ENCODE data around the gene MED13. TPM values are rescaled to one million over a fixed set of nuclear protein-coding genes. Genes with fewer than 3 reads are reported as not detected.

Gene MED13
- polyA plus RNA-seq, 1 of the 3 experiments (the other 2 are of a cell fraction): 6.3 TPM

DNA sequence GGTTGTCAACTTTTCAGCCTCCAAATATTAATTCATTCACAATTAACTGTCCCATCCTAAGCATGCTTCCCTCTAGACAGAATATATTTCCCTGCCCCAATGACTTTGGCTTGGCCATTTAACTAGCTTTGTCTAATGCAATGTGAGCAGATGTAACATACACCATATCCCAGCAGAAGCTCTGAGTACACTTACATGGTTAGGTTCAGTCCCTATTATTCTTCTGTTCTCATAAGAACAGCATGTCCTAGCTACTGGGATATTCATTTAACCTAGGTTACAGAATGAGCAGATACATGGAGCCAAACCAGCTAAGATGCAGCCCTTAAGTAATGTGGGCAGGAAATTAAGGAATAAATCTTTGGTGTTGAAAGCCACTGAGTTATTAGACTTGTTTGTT, 31.8 kb downstream of the MED13 start:
- H3K27ac ChIP-seq (ENCODE audit: low read depth in 2 of 2, low read length in 1 of 2): no peak overlapping the region

More for the DNA sequence above, 31.8 kb downstream of the MED13 start:
- ChIA-PET POLR2A (no interaction called here), CTCF (interaction anchor here (3.0 kb wide), 1 partner anchor 11 kb away, joined by 9 read pairs; no protein-coding TSS in a partner anchor)
- Histone ChIP-seq H3K4me1 (ENCODE audit: control insufficient read depth in 1 of 2, insufficient read depth in 2 of 2, low read depth in 1 of 2, low read length in 1 of 2) (no peaks in the 10 kb centered on the region; a peak in 1 of 4 replicates), H2AFZ (ENCODE audit: low read depth) (no peak overlapping the region), H3K4me3 (ENCODE audit: low read depth in 2 of 2, low read length in 1 of 2) (no peak overlapping the region), H3F3A (replicated peaks; ENCODE audit: insufficient read depth) (peaks cover 4% of the 10 kb centered on the region), H3K9ac (no peak overlapping the region), H3K36me3 (replicated peaks in 1 of 2; ENCODE audit: control insufficient read depth in 1 of 2, insufficient read depth in 2 of 2, low read length in 1 of 2) (peaks cover 53 to 77% of the 10 kb centered on the region in 2 experiments), H3K79me2 (ENCODE audit: insufficient read depth) (peaks cover 78% of the 10 kb centered on the region), H4K20me1 (ENCODE audit: insufficient read depth) (peaks cover 12% of the 10 kb centered on the region; the same call in 1 of the 2 replicates), H3K9me2 (no peaks in the 10 kb centered on the region), H3K4me2 (no peak overlapping the region), H3K27me3 (ENCODE audit: insufficient read depth) (no peaks in the 10 kb centered on the region), H3K9me3 (no peaks in the 10 kb centered on the region)
- no peak for TF ChIP-seq RAD21 (IDR thresholded peaks at IDR 0.05; ENCODE audit: low read length)
- no peak for TF ChIP-seq TCF12 (IDR thresholded peaks at IDR 0.05)
- TF ChIP-seq, protein P1, sequence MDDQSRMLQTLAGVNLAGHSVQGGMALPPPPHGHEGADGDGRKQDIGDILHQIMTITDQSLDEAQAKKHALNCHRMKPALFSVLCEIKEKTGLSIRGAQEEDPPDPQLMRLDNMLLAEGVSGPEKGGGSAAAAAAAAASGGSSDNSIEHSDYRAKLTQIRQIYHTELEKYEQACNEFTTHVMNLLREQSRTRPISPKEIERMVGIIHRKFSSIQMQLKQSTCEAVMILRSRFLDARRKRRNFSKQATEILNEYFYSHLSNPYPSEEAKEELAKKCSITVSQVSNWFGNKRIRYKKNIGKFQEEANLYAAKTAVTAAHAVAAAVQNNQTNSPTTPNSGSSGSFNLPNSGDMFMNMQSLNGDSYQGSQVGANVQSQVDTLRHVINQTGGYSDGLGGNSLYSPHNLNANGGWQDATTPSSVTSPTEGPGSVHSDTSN (IDR thresholded peaks at IDR 0.05): no peak
- TF ChIP-seq, protein P2, sequence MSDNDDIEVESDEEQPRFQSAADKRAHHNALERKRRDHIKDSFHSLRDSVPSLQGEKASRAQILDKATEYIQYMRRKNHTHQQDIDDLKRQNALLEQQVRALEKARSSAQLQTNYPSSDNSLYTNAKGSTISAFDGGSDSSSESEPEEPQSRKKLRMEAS (IDR thresholded peaks at IDR 0.05; ENCODE audit: low read depth): no peak
- no peak for TF ChIP-seq NRF1 (IDR thresholded peaks at IDR 0.05; ENCODE audit: low read depth, low read length)
- no peak for TF ChIP-seq FOXM1 (IDR thresholded peaks at IDR 0.05; ENCODE audit: low read depth)
- TF ChIP-seq SIN3A (IDR thresholded peaks at IDR 0.05; ENCODE audit: borderline replicate concordance, low read depth, low read length): no peak
- no peak for TF ChIP-seq CHD2 (IDR thresholded peaks at IDR 0.05; ENCODE audit: low read length, partially characterized antibody)
- no peak for TF ChIP-seq JUND (IDR thresholded peaks at IDR 0.05)
- TF ChIP-seq MXI1 (IDR thresholded peaks at IDR 0.05; ENCODE audit: low read depth, low read length): no peak
- TF ChIP-seq, protein P3, sequence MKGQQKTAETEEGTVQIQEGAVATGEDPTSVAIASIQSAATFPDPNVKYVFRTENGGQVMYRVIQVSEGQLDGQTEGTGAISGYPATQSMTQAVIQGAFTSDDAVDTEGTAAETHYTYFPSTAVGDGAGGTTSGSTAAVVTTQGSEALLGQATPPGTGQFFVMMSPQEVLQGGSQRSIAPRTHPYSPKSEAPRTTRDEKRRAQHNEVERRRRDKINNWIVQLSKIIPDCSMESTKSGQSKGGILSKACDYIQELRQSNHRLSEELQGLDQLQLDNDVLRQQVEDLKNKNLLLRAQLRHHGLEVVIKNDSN (IDR thresholded peaks at IDR 0.05; ENCODE audit: borderline replicate concordance, low read depth): no peak
- no peak for TF ChIP-seq EP300 (IDR thresholded peaks at IDR 0.05; ENCODE audit: borderline replicate concordance in 1 of 2, low read depth in 1 of 2, low read length in 1 of 2)
- TF ChIP-seq TAF1 (IDR thresholded peaks at IDR 0.05; ENCODE audit: borderline replicate concordance, low read depth, low read length): no peak
- TF ChIP-seq, protein P4, sequence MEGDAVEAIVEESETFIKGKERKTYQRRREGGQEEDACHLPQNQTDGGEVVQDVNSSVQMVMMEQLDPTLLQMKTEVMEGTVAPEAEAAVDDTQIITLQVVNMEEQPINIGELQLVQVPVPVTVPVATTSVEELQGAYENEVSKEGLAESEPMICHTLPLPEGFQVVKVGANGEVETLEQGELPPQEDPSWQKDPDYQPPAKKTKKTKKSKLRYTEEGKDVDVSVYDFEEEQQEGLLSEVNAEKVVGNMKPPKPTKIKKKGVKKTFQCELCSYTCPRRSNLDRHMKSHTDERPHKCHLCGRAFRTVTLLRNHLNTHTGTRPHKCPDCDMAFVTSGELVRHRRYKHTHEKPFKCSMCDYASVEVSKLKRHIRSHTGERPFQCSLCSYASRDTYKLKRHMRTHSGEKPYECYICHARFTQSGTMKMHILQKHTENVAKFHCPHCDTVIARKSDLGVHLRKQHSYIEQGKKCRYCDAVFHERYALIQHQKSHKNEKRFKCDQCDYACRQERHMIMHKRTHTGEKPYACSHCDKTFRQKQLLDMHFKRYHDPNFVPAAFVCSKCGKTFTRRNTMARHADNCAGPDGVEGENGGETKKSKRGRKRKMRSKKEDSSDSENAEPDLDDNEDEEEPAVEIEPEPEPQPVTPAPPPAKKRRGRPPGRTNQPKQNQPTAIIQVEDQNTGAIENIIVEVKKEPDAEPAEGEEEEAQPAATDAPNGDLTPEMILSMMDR (IDR thresholded peaks at IDR 0.05): no peak
- TF ChIP-seq, protein P5, sequence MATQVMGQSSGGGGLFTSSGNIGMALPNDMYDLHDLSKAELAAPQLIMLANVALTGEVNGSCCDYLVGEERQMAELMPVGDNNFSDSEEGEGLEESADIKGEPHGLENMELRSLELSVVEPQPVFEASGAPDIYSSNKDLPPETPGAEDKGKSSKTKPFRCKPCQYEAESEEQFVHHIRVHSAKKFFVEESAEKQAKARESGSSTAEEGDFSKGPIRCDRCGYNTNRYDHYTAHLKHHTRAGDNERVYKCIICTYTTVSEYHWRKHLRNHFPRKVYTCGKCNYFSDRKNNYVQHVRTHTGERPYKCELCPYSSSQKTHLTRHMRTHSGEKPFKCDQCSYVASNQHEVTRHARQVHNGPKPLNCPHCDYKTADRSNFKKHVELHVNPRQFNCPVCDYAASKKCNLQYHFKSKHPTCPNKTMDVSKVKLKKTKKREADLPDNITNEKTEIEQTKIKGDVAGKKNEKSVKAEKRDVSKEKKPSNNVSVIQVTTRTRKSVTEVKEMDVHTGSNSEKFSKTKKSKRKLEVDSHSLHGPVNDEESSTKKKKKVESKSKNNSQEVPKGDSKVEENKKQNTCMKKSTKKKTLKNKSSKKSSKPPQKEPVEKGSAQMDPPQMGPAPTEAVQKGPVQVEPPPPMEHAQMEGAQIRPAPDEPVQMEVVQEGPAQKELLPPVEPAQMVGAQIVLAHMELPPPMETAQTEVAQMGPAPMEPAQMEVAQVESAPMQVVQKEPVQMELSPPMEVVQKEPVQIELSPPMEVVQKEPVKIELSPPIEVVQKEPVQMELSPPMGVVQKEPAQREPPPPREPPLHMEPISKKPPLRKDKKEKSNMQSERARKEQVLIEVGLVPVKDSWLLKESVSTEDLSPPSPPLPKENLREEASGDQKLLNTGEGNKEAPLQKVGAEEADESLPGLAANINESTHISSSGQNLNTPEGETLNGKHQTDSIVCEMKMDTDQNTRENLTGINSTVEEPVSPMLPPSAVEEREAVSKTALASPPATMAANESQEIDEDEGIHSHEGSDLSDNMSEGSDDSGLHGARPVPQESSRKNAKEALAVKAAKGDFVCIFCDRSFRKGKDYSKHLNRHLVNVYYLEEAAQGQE (IDR thresholded peaks at IDR 0.05; ENCODE audit: low read depth, low read length): no peak
- no peak for TF ChIP-seq YY1 (IDR thresholded peaks at IDR 0.05; ENCODE audit: low read depth)
- TF ChIP-seq GATA2 (CRISPR knock-in tag; IDR thresholded peaks at IDR 0.05): no peak
- no peak for TF ChIP-seq FOSL2 (IDR thresholded peaks at IDR 0.05; ENCODE audit: borderline replicate concordance, low read depth)
- no peak for TF ChIP-seq ELF1 (IDR thresholded peaks at IDR 0.05)
- no peak for TF ChIP-seq RCOR1 (IDR thresholded peaks at IDR 0.05; ENCODE audit: low read length)
- DNase-seq: no peak

All from SK-N-SH (cell line).